Stomach (tissue), 9 donors: Measurements from ENCODE around the gene C17orf100. TPM values are rescaled to one million over a fixed set of nuclear protein-coding genes. Genes with fewer than 3 reads are reported as not detected.

Source experiments
- DNase-seq, 2 donors: peaks; one replicate each; pipeline versions ENCODE4 v3.0.0 to v3.0.0-alpha.2; 2013 to 2019
- H3K27ac ChIP-seq, 5 donors: fragments of 200-600 bp in 4 of 5; sonication (generic) in 4 of 5; one replicate each; pipeline ENCODE4 v1.5.1; 2013 to 2019; ENCODE audit warnings: mild to moderate bottlenecking in 1 of 5, moderate library complexity in 1 of 5
- H3K27me3 ChIP-seq, 3 donors: fragments of 200-600 bp; sonication (generic); one replicate each; pipeline ENCODE4 v1.5.1; 2017 to 2019; ENCODE audit warnings: mixed run types in 1 of 3
- H3K36me3 ChIP-seq, 4 donors: fragments of 200-600 bp; sonication (generic); 1 replicate in 3 of 4; 2 replicates in 1 of 4; pipeline ENCODE4 v1.5.1; 2016 to 2019
- H3K4me1 ChIP-seq, 4 donors: fragments of 200-600 bp; sonication (generic); one replicate each; pipeline ENCODE4 v1.5.1; 2016 to 2019
- H3K4me3 ChIP-seq, 4 donors: fragments of 200-600 bp; sonication (generic) in 3 of 4; one replicate each; pipeline ENCODE4 v1.5.1; 2016 to 2019; ENCODE audit warnings: mild to moderate bottlenecking in 1 of 4
- H3K9me3 ChIP-seq, 4 donors: fragments of 200-600 bp; sonication (generic); one replicate each; pipeline ENCODE4 v1.5.1; 2016 to 2019
- CTCF ChIP-seq, 7 experiments: fragments of 450-650 bp in 4 of 7; fragments of 200-600 bp in 3 of 7; sonication (generic) in 3 of 7; IDR thresholded peaks; one replicate each; pipeline ENCODE4 v1.5.1; 2016 to 2019; ENCODE audit warnings: antibody characterized with exemption in 7 of 7, control low read depth in 2 of 7, mild to moderate bottlenecking in 1 of 7
- EP300 ChIP-seq: sonication (generic); formaldehyde crosslinking; IDR thresholded peaks from one replicate; pipeline ENCODE4 v1.6.1; 2017; ENCODE audit warnings: antibody characterized with exemption
- POLR2A ChIP-seq, 4 donors: fragments of 450-650 bp; IDR thresholded peaks; one replicate each; pipeline ENCODE4 v1.6.1; 2016; ENCODE audit warnings: antibody characterized with exemption in 4 of 4, control low read depth in 2 of 4, mild to moderate bottlenecking in 1 of 4, moderate library complexity in 1 of 4
- POLR2AphosphoS5 ChIP-seq, 3 donors: sonication (generic); formaldehyde crosslinking; IDR thresholded peaks; one replicate each; pipeline ENCODE4 v1.6.1; 2016; ENCODE audit warnings: antibody characterized with exemption in 3 of 3
- WGBS, 5 donors: extraction: QIAGEN DNeasy Blood & Tissue Kit in 3 of 5; methylation state at CpG; one replicate each; pipeline versions ENCODE4 v1.1.5 to v1.1.7; 2013 to 2018; 5-methylcytosine and 5-hydroxymethylcytosine counted together
- intact Hi-C: fragments of 100-400 bp; cut with DNase I; formaldehyde crosslinking; loops from one replicate; pipeline ENCODE4 v1.15.1; 2023; ENCODE audit warnings: low total_unique reads
- polyA plus RNA-seq, 3 donors: library from polyadenylated mRNA; stranded (reverse); fragments of 200-250 nt; gene quantifications; one replicate each; pipeline ENCODE4 v1.2.3, GENCODE V29; 2013
- total RNA-seq, 5 donors: library from RNA; depleted of rRNA; stranded (reverse); fragments of >200 nt; gene quantifications; one replicate each; pipeline versions ENCODE4 v1.1.0 to v1.2.3, GENCODE V29; 2014 to 2016
- donor health status: healthy with polysubstance abuse.
- donor health status: Bipolar disorder and iron deficiency.
- donor health status: healthy.

C17orf100 gene
- total and polyA plus RNA-seq, 8 donors, result 0.55 to 14.2 (median 1.8) TPM; not detected in 2

- TF ChIP-seq CTCF (IDR thresholded peaks at IDR 0.05) (no peak), EP300 (no peak), POLR2A (IDR thresholded peaks at IDR 0.05) (no peak), POLR2AphosphoS5 (IDR thresholded peaks at IDR 0.05) (no peak)
- no peak overlapping the region for H3K27ac ChIP-seq
- H3K27me3 ChIP-seq, result no peaks in the 10 kb centered on the region
- peaks cover 48 to 86% (median 83%) of the 10 kb centered on the region in 4 donors for H3K36me3 ChIP-seq
- H3K4me3 ChIP-seq, result no peak overlapping the region
- H3K4me1 ChIP-seq, result peaks cover 0 to 8% (median 3%) of the 10 kb centered on the region in 4 donors
- intact Hi-C loops, result no loop called here
- DNase-seq, result no peak
- no peaks in the 10 kb centered on the region for H3K9me3 ChIP-seq
- WGBS, 5 donors, result 77 to 94% (median 93%) methylated on average over 3 of the region's 3 CpGs
Measured at GRCh38 chr17:6608321-6608720, 43.2 kb upstream of the C17orf100 start.

DNA sequence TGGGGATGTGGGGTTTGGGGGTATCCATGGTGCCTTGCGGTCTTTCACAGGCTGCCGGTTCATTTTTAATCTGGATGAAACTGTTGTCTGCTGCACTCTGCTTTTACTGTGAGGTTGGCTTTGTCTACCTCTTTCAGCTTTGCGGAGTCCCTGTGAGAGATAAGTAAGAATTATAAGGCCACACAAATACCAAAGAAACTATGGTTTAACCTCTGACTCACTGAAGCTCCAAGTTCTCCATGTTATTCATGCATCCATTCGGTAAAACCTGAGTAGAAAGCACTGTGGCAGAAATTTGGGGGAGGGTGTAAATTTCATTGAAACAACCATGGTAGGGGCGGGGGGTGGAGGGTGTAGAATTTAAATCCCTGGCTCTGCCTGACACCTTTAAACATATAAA, 41.6 kb upstream of the C17orf100 start:
- intact Hi-C loops, result no loop called here
- WGBS, 5 donors, result 96 to 98% (median 97%) methylated on average over 5 of the region's 5 CpGs
- Histone ChIP-seq H3K36me3 (peaks cover 48 to 83% (median 79%) of the 10 kb centered on the region in 4 donors), H3K9me3 (no peaks in the 10 kb centered on the region), H3K4me3 (no peak overlapping the region), H3K4me1 (no peaks in the 10 kb centered on the region), H3K27ac (no peak overlapping the region), H3K27me3 (no peaks in the 10 kb centered on the region)
- TF ChIP-seq EP300 (no peak), POLR2AphosphoS5 (IDR thresholded peaks at IDR 0.05) (no peak), POLR2A (IDR thresholded peaks at IDR 0.05) (no peak), CTCF (IDR thresholded peaks at IDR 0.05) (no peak)
- no peak for DNase-seq

GRCh38 chr17:6611231-6611630, 40.3 kb upstream of the C17orf100 start:
- no peak overlapping the region for H3K4me3 ChIP-seq
- no peak overlapping the region for H3K27ac ChIP-seq
- no peak for DNase-seq
- H3K27me3 ChIP-seq, result no peaks in the 10 kb centered on the region
- H3K9me3 ChIP-seq, result no peaks in the 10 kb centered on the region
- TF ChIP-seq POLR2AphosphoS5 (IDR thresholded peaks at IDR 0.05) (no peak), CTCF (IDR thresholded peaks at IDR 0.05) (no peak), POLR2A (IDR thresholded peaks at IDR 0.05) (no peak), EP300 (no peak)
- no peaks in the 10 kb centered on the region for H3K4me1 ChIP-seq
- H3K36me3 ChIP-seq, result peaks cover 37 to 79% (median 74%) of the 10 kb centered on the region in 4 donors
- intact Hi-C loops, result no loop called here
- 94 to 98% (median 98%) methylated on average over 4 of the region's 4 CpGs for WGBS, 5 donors

- WGBS, 5 donors, result 97 to 99% (median 98%) methylated on average over 3 of the region's 3 CpGs
- TF ChIP-seq POLR2A (IDR thresholded peaks at IDR 0.05), result no peak
- TF ChIP-seq EP300, result no peak
- no peak for TF ChIP-seq POLR2AphosphoS5 (IDR thresholded peaks at IDR 0.05)
- TF ChIP-seq CTCF (IDR thresholded peaks at IDR 0.05), result no peak
- no peaks in the 10 kb centered on the region for H3K27me3 ChIP-seq
- no peak for DNase-seq
- H3K9me3 ChIP-seq, result no peaks in the 10 kb centered on the region
- intact Hi-C loops, result no loop called here
- no peaks in the 10 kb centered on the region for H3K4me1 ChIP-seq
- no peak overlapping the region for H3K27ac ChIP-seq
- no peak overlapping the region for H3K4me3 ChIP-seq
- H3K36me3 ChIP-seq, result peaks cover 22 to 95% (median 89%) of the 10 kb centered on the region in 4 donors
Measured at GRCh38 chr17:6623941-6624340, 27.6 kb upstream of the C17orf100 start.
